Vagina (tissue), 2 donors: ENCODE data around the gene EML1.

Source experiments
- POLR2A ChIP-seq, 2 donors: fragments of 450-650 bp; IDR thresholded peaks; one replicate each; pipeline ENCODE4 v1.6.1; 2017; ENCODE audit warnings: antibody characterized with exemption in 2 of 2, mild to moderate bottlenecking in 2 of 2, moderate library complexity in 2 of 2
- POLR2AphosphoS5 ChIP-seq, 2 donors: sonication (generic); formaldehyde crosslinking; IDR thresholded peaks; one replicate each; pipeline ENCODE4 v1.9.0; 2017; ENCODE audit warnings: antibody characterized with exemption in 2 of 2, mild to moderate bottlenecking in 2 of 2, low read depth in 1 of 2; ENCODE audit not compliant: insufficient read depth in 1 of 2
- TF ChIP-seq, protein P1 (sequence below), 3 experiments: fragments of 450-650 bp in 2 of 3; fragments of 200-600 bp in 1 of 3; sonication (generic) in 1 of 3; IDR thresholded peaks; one replicate each; pipeline ENCODE4 v1.5.1; 2017 to 2019; ENCODE audit warnings: antibody characterized with exemption in 3 of 3, mild to moderate bottlenecking in 2 of 3, moderate library complexity in 2 of 3

DNA sequence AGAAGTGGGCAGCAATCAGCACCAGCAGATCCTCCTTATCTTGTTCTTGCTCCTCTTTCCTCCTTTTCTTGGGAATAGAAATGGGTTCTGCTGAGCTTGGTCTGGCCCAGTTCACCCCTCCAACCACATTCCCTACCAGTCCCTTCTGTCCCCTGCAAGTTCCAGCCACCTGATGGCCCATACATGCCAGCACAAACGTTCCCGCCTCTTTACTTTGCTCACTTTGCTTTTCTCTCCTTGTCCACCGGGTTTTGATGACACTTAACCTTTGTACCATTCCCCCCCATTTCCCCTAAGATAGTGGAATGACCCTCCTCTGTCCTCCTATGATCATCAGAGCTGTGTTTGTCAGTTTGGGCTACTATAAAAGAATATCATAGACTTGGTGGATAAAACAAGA is 23.4 kb upstream of the EML1 start:
- TF ChIP-seq, protein P1, sequence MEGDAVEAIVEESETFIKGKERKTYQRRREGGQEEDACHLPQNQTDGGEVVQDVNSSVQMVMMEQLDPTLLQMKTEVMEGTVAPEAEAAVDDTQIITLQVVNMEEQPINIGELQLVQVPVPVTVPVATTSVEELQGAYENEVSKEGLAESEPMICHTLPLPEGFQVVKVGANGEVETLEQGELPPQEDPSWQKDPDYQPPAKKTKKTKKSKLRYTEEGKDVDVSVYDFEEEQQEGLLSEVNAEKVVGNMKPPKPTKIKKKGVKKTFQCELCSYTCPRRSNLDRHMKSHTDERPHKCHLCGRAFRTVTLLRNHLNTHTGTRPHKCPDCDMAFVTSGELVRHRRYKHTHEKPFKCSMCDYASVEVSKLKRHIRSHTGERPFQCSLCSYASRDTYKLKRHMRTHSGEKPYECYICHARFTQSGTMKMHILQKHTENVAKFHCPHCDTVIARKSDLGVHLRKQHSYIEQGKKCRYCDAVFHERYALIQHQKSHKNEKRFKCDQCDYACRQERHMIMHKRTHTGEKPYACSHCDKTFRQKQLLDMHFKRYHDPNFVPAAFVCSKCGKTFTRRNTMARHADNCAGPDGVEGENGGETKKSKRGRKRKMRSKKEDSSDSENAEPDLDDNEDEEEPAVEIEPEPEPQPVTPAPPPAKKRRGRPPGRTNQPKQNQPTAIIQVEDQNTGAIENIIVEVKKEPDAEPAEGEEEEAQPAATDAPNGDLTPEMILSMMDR (IDR thresholded peaks at IDR 0.05), result no peak
- TF ChIP-seq POLR2AphosphoS5 (IDR thresholded peaks at IDR 0.05; ENCODE audit: insufficient read depth in 1 of 2, low read depth in 1 of 2) (no peak), POLR2A (IDR thresholded peaks at IDR 0.05) (no peak)
